PC-3 (cell line): ENCODE measurements around the gene KLK13. TPM values are rescaled to one million over a fixed set of nuclear protein-coding genes. Genes with fewer than 3 reads are reported as not detected.

Source experiments
- ATAC-seq: fragments of 200-7000 bp; cut with Tn5 transposase; 2 replicates; pipeline ENCODE4 v1.9.1; 2020; ENCODE audit warnings: mild to moderate bottlenecking, moderate library complexity
- BruUV-seq: library from RNA; stranded (reverse); fragments of 400-500 nt; replicated peaks from 2 replicates; lab custom pipeline; 2021; lab: Mats Ljungman, UMichigan
- CTCF ChIA-PET: fragments of 300-600 bp; sonication (Branson Sonifier 250); formaldehyde crosslinking; loops from one replicate; lab custom pipeline; 2022; ENCODE audit warnings: antibody characterized with exemption; lab: Charles Lee
- POLR2A ChIA-PET: fragments of 300-600 bp; sonication (Branson Sonifier 250); formaldehyde crosslinking; loops from one replicate; lab custom pipeline; 2022; ENCODE audit warnings: antibody characterized with exemption; ENCODE audit not compliant: unreplicated experiment; lab: Charles Lee
- DNase-seq: peaks from one replicate; pipeline ENCODE4 v3.0.0-alpha.2; 2015
- H2AFZ ChIP-seq: fragments of 300-600 bp; sonication (generic); 2 replicates; pipeline ENCODE4 v1.6.0; 2016; ENCODE audit warnings: antibody characterized with exemption, low read length
- H3F3A ChIP-seq: fragments of 300-600 bp; sonication (generic); one replicate; pipeline ENCODE4 v1.6.0; 2017; ENCODE audit warnings: antibody characterized with exemption, low read length, control low read depth, mild to moderate bottlenecking; ENCODE audit not compliant: unreplicated experiment
- H3K27ac ChIP-seq: fragments of 300-600 bp; sonication (generic); 2 replicates; pipeline ENCODE4 v1.5.1; 2016; ENCODE audit warnings: mild to moderate bottlenecking, low read length
- H3K27me3 ChIP-seq: fragments of 300-600 bp; sonication (generic); 2 replicates; pipeline ENCODE4 v1.6.1; 2016; ENCODE audit warnings: low read length, mixed read lengths
- H3K36me3 ChIP-seq: fragments of 300-600 bp; sonication (generic); 2 replicates; pipeline ENCODE4 v1.6.1; 2016; ENCODE audit warnings: low read depth, mixed run types, low read length, mixed read lengths
- H3K4me1 ChIP-seq: fragments of 300-600 bp; sonication (generic); 2 replicates; pipeline ENCODE4 v1.5.1; 2016; ENCODE audit warnings: low read length; ENCODE audit not compliant: insufficient read depth
- H3K4me2 ChIP-seq: fragments of 300-600 bp; sonication (generic); 2 replicates; pipeline ENCODE4 v1.6.0; 2016; ENCODE audit warnings: low read length
- H3K4me3 ChIP-seq: fragments of 300-600 bp; sonication (generic); 2 replicates; pipeline ENCODE4 v1.5.1; 2016; ENCODE audit warnings: mild to moderate bottlenecking, low read length, mixed read lengths
- H3K79me2 ChIP-seq: fragments of 300-600 bp; sonication (generic); 2 replicates; pipeline ENCODE4 v1.6.1; 2017; ENCODE audit warnings: low read length, mixed read lengths
- H3K9ac ChIP-seq: fragments of 300-600 bp; sonication (generic); 2 replicates; pipeline ENCODE4 v1.6.0; 2016; ENCODE audit warnings: mild to moderate bottlenecking, low read length
- H3K9me2 ChIP-seq: fragments of 300-600 bp; sonication (generic); replicated peaks from 2 replicates; pipeline ENCODE4 v1.6.1; 2016; ENCODE audit warnings: mixed run types, low read length, mixed read lengths
- H3K9me3 ChIP-seq: fragments of 300-600 bp; sonication (generic); 2 replicates; pipeline ENCODE4 v1.6.1; 2016; ENCODE audit warnings: low read length, mixed read lengths
- H4K20me1 ChIP-seq: fragments of 300-600 bp; sonication (generic); 2 replicates; pipeline ENCODE4 v1.6.1; 2016; ENCODE audit warnings: low read length, mixed read lengths
- EZH2 ChIP-seq: fragments of 300-600 bp; sonication (generic); IDR thresholded peaks from one replicate; pipeline ENCODE4 v1.6.1; 2017; ENCODE audit warnings: antibody characterized with exemption, mild to moderate bottlenecking, low read length; ENCODE audit not compliant: unreplicated experiment
- EZH2phosphoT487 ChIP-seq: fragments of 300-600 bp; sonication (generic); IDR thresholded peaks from 2 replicates; pipeline ENCODE4 v1.6.1; 2018; ENCODE audit warnings: mild to moderate bottlenecking, antibody characterized with exemption, low read length, borderline replicate concordance
- intact Hi-C: fragments of 100-400 bp; cut with micrococcal nuclease; formaldehyde crosslinking; loops from 2 replicates; pipeline ENCODE4 v1.9.0; 2023
- total RNA-seq: library from RNA; depleted of rRNA; stranded (reverse); fragments of >200 nt; gene quantifications from 2 replicates; pipeline ENCODE4 v1.2.3, GENCODE V29; 2014
- TF ChIP-seq, protein P1 (sequence below): fragments of 300-600 bp; sonication (generic); conservative IDR thresholded peaks from 2 replicates; pipeline ENCODE4 v1.5.1; 2017; ENCODE audit warnings: antibody characterized with exemption, low read depth, mild to moderate bottlenecking, low read length

The KLK13 gene
- total RNA-seq, 1 experiment from 2014 or later, result not detected

DNA sequence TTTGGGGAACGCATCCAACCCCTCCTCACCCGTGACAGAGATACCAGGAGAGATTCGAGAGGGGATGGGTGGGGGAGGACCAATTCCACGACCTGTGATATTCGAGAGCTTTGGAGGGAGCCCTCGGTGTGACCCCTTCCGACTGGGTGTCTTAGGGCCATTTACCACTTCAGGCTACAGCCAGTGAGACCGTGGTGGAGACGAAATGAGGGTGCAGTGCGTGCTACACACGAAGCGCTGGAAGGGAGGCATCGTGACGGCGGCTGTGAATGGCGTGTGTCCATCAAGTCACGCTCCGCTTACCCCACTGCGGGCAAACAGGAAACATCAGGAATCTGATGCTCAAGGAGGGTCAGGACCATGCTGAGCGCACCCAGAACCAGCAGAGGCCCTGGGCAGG is 32.9 kb upstream of the KLK13 start:
- POLR2A ChIA-PET, result no interaction called here
- no peak for TF ChIP-seq EZH2phosphoT487
- TF ChIP-seq, protein P1, sequence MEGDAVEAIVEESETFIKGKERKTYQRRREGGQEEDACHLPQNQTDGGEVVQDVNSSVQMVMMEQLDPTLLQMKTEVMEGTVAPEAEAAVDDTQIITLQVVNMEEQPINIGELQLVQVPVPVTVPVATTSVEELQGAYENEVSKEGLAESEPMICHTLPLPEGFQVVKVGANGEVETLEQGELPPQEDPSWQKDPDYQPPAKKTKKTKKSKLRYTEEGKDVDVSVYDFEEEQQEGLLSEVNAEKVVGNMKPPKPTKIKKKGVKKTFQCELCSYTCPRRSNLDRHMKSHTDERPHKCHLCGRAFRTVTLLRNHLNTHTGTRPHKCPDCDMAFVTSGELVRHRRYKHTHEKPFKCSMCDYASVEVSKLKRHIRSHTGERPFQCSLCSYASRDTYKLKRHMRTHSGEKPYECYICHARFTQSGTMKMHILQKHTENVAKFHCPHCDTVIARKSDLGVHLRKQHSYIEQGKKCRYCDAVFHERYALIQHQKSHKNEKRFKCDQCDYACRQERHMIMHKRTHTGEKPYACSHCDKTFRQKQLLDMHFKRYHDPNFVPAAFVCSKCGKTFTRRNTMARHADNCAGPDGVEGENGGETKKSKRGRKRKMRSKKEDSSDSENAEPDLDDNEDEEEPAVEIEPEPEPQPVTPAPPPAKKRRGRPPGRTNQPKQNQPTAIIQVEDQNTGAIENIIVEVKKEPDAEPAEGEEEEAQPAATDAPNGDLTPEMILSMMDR, result no peak
- TF ChIP-seq EZH2, result no peak
- peaks cover 9% of the 10 kb centered on the region; the same call in 1 of the 2 replicates for H3K36me3 ChIP-seq

DNA sequence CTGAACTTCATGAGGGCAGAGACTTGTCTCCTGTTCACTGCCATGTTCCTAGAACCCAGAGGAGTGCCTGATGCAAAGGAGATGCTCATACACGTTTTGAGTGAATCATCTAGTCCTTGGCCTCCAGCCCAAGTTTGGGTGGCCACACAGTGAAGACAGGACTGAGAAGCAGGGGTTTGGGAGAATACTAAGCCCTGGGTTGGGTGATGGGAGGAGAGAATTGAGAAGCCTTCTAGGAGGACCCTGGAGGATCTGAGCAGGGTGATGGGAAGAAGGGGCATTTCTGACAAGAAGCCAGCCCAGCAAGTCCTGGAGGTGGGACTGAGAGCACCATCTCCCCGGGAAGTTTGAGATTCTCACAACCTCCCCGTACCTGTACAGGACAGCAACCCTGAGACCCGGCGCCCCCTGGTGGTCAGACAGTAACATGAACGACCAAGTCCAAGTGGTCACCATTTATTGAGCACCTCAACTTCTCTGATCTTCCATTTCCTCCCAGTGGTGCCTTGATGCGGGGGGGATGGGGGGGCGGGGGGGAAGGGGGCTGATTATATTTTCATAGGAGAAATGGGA is 32.4 kb upstream of the KLK13 start:
- ChIA-PET CTCF (interaction anchor here (0.6 to 6.0 kb wide), 4 partner anchors 55 to 175 kb away, joined by 3 to 79 read pairs (median 8); partner anchors contain the start of gene KLK10), POLR2A (no interaction called here)
- Histone ChIP-seq H3K79me2 (peaks cover 18% of the 10 kb centered on the region; the same call in 1 of the 2 replicates), H3K9me2 (no peaks in the 10 kb centered on the region), H3K4me3 (no peak overlapping the region), H3K9ac (no peak overlapping the region), H3K36me3 (peaks cover 3% of the 10 kb centered on the region; the same call in 1 of the 2 replicates), H3K27ac (no peak overlapping the region), H2AFZ (no peak overlapping the region), H3K4me2 (no peak overlapping the region), H3K4me1 (peaks cover 28% of the 10 kb centered on the region), H3K9me3 (no peaks in the 10 kb centered on the region), H3F3A (peaks cover 4% of the 10 kb centered on the region), H3K27me3 (no peaks in the 10 kb centered on the region), H4K20me1 (0 out of 2 replicates have a peak, but pooled peaks cover 5% of the 10 kb centered on the region)
- TF ChIP-seq EZH2phosphoT487, result no peak
- TF ChIP-seq EZH2, result no peak
- TF ChIP-seq, protein P1, result peak; percentile 79
- intact Hi-C loops, result loop anchor here (1.0 kb wide), 1 partner anchor 168 kb away; no protein-coding TSS in a partner anchor
- DNase-seq (peak; percentile 77), ATAC-seq (peak; percentile 40)
- no TSS peak for BruUV-seq

More for the DNA sequence above, 32.9 kb upstream of the KLK13 start:
- ATAC-seq (no peak), DNase-seq (no peak)
- intact Hi-C loops, result loop anchor here (1.0 kb wide), 1 partner anchor 168 kb away; no protein-coding TSS in a partner anchor
- Histone ChIP-seq H3K4me1 (peaks cover 23% of the 10 kb centered on the region), H3K27ac (no peak overlapping the region), H3K4me2 (no peak overlapping the region), H3F3A (peaks cover 4% of the 10 kb centered on the region), H3K27me3 (no peaks in the 10 kb centered on the region), H3K9me3 (no peaks in the 10 kb centered on the region), H4K20me1 (peaks cover 9% of the 10 kb centered on the region), H3K79me2 (peaks cover 23% of the 10 kb centered on the region; the same call in 1 of the 2 replicates), H3K4me3 (no peak overlapping the region), H2AFZ (no peak overlapping the region), H3K9me2 (no peaks in the 10 kb centered on the region), H3K9ac (no peak overlapping the region)
- no TSS peak for BruUV-seq
- CTCF ChIA-PET, result no interaction called here
